Fibroblast of skin of right biceps (primary cell): Measurements from ENCODE around the gene PRSS50.
"Not testable (repeated sequence)": the region's sequence is repeated elsewhere in the genome, so short reads cannot be mapped to it uniquely, and the experiment has no call there.

Experiments
- DNase-seq: peaks from one replicate; pipeline ENCODE4 v3.0.0-alpha.2; 2013

The PRSS50 gene

GRCh38 chr3:46717447-46718231, at the start of gene PRSS50:
Gene PRSS50 (minus strand): TSS chr3:46717869. CDS start chr3:46717824, 45 bp downstream.
- DNase-seq, result no peak

GRCh38 chr3:46764206-46764605, 46.5 kb upstream of the PRSS50 start:
- DNase-seq, result no peak

GRCh38 chr3:46763178-46763577, 45.5 kb upstream of the PRSS50 start:
- DNase-seq, result no peak

GRCh38 chr3:46759239-46760167, 41.8 kb upstream of the PRSS50 start:
- no peak for DNase-seq

- no peak for DNase-seq
Measured at GRCh38 chr3:46756642-46757041, 39.0 kb upstream of the PRSS50 start.

- no peak for DNase-seq
Measured at GRCh38 chr3:46755646-46756045, 38.0 kb upstream of the PRSS50 start.

GRCh38 chr3:46753127-46753526, 35.5 kb upstream of the PRSS50 start:
- DNase-seq, result not testable (repeated sequence)

- no peak for DNase-seq
Measured at GRCh38 chr3:46750555-46751038, 32.9 kb upstream of the PRSS50 start.

GRCh38 chr3:46749129-46749528, 31.5 kb upstream of the PRSS50 start:
- DNase-seq, result no peak

- DNase-seq, result no peak
Measured at GRCh38 chr3:46748170-46748569, 30.5 kb upstream of the PRSS50 start.

- no peak for DNase-seq
Measured at GRCh38 chr3:46746711-46747110, 29.0 kb upstream of the PRSS50 start.

- DNase-seq, result no peak
Measured at GRCh38 chr3:46742992-46743585, 25.4 kb upstream of the PRSS50 start.

GRCh38 chr3:46739565-46739964, 21.9 kb upstream of the PRSS50 start:
- DNase-seq, result not testable (repeated sequence)

- no peak for DNase-seq
Measured at GRCh38 chr3:46737329-46737731, 19.7 kb upstream of the PRSS50 start.

- DNase-seq, result no peak
Measured at GRCh38 chr3:46736006-46736872, 18.6 kb upstream of the PRSS50 start.

- no peak for DNase-seq
Measured at GRCh38 chr3:46734773-46735172, 17.1 kb upstream of the PRSS50 start.

- DNase-seq, result no peak
Measured at GRCh38 chr3:46733026-46733800, 15.5 kb upstream of the PRSS50 start.

- no peak for DNase-seq
Measured at GRCh38 chr3:46731795-46732194, 14.1 kb upstream of the PRSS50 start.

- no peak for DNase-seq
Measured at GRCh38 chr3:46730819-46731218, 13.2 kb upstream of the PRSS50 start.

GRCh38 chr3:46729038-46729437, 11.4 kb upstream of the PRSS50 start:
- no peak for DNase-seq

GRCh38 chr3:46725621-46726314, 8.1 kb upstream of the PRSS50 start:
- DNase-seq, result peak; percentile 38
